ENCODE measurements around the gene ELAC2.

DNA sequence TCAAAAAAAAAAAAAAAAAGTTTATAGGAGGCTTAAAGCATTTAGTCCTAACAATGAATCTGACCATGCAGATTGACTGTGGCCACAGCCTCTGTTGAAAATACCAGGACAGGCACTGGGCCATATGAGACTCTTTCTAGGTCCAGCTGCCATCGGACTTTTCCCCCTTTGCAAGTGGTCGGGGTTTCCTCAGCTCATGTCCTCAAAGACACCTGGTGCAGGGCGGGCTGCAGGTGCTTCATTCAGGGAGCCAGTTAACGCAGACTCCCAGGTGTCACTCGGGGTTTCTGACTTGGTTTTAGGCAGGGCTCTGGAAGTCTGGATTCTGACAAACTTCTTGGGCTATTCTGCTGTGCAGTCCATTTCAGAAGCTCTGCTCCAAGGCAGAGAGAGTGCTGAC, 20.9 kb downstream of the ELAC2 start:
- TF ChIP-seq, protein P1, sequence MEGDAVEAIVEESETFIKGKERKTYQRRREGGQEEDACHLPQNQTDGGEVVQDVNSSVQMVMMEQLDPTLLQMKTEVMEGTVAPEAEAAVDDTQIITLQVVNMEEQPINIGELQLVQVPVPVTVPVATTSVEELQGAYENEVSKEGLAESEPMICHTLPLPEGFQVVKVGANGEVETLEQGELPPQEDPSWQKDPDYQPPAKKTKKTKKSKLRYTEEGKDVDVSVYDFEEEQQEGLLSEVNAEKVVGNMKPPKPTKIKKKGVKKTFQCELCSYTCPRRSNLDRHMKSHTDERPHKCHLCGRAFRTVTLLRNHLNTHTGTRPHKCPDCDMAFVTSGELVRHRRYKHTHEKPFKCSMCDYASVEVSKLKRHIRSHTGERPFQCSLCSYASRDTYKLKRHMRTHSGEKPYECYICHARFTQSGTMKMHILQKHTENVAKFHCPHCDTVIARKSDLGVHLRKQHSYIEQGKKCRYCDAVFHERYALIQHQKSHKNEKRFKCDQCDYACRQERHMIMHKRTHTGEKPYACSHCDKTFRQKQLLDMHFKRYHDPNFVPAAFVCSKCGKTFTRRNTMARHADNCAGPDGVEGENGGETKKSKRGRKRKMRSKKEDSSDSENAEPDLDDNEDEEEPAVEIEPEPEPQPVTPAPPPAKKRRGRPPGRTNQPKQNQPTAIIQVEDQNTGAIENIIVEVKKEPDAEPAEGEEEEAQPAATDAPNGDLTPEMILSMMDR (IDR thresholded peaks at IDR 0.05; ENCODE audit: low read depth, low read length), result no peak
- no peak for TF ChIP-seq EZH2phosphoT487 (IDR thresholded peaks at IDR 0.05; ENCODE audit: low read depth)
